GM20431 (cell line): Measurements from ENCODE around the gene RFFL.
"Not testable (repeated sequence)": the region's sequence is repeated elsewhere in the genome, so short reads cannot be mapped to it uniquely, and the experiment has no call there.

Experiments used
- in situ Hi-C: fragments of 300-500 bp; cut with MseI, MboI; formaldehyde crosslinking; loops from one replicate; pipeline ENCODE4 v1.15.0; 2020; ENCODE audit warnings: low sequenced_read_pairs; ENCODE audit not compliant: unreplicated experiment

Gene RFFL

GRCh38 chr17:35017021-35017420, 46.5 kb downstream of the RFFL start:
- in situ Hi-C loops, result no loop called here

GRCh38 chr17:35016369-35016768, 47.1 kb downstream of the RFFL start:
- in situ Hi-C loops, result no loop called here

DNA sequence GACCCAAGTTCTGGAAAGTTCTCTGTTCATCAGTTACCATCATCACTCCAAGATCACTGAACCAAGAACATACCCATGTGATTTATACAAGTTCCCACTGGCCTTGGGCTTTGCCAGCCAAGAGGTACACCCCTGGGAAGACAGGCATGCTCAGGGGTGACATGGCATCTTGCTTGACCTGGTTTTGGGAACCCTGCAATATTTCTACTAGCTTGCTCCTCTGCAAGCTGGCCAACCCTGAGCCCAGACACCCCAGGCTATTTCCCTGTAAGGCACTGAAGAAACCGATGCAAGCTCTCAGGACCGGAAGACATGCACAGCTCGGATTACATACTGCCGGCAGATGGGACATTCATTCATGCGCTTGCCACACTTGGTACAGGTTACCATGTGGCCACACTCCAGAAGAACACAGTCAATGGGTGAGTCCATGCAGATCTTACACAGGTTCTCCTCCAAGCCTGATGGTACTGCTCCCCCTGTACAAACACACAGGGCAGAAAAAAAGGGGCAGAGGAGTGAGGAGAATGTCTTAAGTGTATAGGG, 51.8 kb downstream of the RFFL start:
- in situ Hi-C loops, result no loop called here

DNA sequence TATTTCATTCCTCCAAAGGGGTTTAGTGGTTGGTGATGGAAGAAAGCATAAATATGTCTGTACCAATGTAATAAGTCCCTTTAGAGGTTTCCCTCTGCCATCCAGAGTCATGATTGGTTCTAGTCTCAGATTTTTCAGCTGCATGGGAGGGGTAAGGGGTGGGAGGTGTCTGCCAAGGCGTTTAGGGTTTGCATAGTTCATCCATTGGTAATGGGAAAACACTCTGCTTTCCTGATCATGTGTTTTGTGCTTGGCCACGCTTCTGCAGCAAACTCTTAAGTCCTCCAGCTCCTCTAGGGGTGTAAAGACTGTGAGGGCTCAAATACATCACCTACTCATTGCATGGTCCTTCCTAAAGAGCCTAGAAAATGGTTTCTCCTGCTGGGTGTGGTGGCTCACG, 53.4 kb downstream of the RFFL start:
- in situ Hi-C loops, result no loop called here

GRCh38 chr17:35006961-35007360, 56.5 kb downstream of the RFFL start:
- in situ Hi-C loops, result no loop called here

- in situ Hi-C loops, result no loop called here
Observed at GRCh38 chr17:35006345-35006744, 57.2 kb downstream of the RFFL start.

DNA sequence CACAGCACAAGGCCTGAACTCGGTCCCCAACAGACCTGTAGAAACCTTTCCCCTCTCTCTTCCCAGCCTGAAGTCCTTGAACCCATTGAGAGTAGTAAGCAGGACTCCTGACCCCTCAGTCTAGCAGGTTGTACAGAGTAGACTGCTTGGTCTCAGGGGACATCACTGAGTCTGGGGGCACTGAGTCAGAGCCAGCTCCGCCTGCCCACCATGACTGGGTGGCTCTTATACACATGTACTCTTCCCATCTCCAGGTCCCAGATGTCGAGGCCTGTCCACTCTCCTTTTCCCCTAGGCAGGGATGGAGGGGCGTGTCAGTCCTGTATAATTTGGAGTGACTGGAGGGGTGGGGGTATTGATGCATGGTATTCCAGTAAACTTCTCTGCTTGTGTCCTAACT, 59.7 kb downstream of the RFFL start:
- in situ Hi-C loops, result no loop called here

GRCh38 chr17:35002876-35003551, 60.5 kb downstream of the RFFL start:
- in situ Hi-C loops, result no loop called here

DNA sequence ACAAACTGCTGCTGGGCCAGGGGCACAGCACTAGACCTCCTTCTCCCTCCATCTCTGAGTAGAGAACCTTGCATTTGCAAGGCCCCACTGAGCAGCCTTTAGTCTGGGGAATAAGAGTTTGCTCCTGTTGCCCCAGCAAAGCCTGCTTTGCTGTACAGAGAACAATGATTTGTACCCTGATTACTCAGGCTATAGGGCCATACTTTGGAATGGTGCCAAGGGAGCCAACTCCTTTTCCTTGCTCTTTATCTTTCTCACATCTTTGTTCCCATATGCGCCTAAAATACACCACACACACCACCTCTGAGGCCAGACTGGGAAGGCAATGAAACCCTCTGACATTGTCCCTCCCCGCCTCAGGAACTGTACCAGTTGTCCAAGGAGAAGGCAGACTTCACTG, 62.0 kb downstream of the RFFL start:
- in situ Hi-C loops, result no loop called here

GRCh38 chr17:35000965-35001364, 62.5 kb downstream of the RFFL start:
- in situ Hi-C loops, result not testable (repeated sequence)

DNA sequence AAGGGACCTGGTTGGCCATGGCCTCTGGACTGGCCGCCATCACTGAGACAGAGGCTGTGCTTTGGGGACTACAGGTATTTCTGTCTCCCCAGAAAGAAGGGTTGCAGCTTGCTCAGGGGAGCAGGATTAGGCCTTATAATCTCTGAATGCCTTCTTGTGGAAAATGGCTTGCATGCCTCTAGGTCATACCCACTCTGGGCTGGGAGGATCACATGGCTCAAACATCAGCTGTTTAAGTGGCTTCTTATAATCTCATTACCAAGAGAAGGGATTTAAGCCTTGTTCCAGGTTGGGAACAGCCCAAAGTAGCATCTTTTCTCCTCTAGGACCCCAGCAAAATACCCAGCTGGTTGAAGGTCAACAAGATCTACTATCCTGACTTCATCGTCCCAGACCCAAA, 64.1 kb downstream of the RFFL start:
- in situ Hi-C loops, result loop anchor here (5.0 kb wide), 1 partner anchor 123 kb away; the partner anchor contains the start of gene FNDC8

DNA sequence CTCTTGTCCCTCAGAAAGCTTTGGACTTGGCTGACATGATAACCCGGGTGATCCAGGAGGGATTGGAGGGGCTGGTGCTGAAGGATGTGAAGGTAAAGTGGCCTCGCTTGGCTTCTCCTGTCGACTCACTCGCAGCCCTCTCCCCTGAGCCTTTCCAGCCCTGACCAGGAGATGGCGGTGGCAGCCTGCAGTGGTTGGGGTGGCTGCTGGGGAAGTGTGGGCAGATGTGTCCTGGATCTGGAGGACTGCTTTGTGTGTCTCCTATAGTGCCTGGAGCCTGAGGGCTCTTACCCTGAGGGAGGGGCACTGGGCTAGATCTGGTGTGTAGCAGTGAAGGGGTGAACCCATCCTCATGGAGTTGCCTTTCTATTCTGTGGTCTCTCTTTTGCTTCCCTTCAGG, 65.3 kb downstream of the RFFL start:
- in situ Hi-C loops, result loop anchor here (5.0 kb wide), 1 partner anchor 124 kb away; the partner anchor contains the start of gene FNDC8

DNA sequence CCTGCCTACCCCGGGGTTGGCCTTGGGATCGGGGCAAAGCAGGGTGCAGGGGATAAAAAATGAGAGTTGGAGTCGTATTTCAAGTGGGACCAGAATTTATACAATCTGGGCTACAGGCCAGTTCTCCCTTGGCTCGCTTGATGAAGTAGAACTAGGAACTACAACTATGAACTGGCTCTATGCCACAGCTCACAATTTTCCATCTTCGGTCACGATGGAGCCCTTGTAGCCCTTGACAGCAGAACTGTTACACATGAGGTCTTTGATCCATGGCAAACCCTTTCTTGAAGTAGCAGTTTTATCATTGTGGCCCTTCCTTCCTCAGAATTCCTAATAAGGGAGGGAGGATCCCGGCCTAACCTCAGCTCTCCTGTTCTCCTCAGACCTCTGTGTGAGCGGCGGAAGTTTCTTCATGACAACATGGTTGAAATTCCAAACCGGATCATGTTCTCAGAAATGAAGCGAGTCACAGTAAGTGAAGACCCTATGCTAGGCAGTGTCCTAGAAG, 66.1 kb downstream of the RFFL start:
- in situ Hi-C loops, result loop anchor here (5.0 kb wide), 1 partner anchor 125 kb away; the partner anchor contains the start of gene FNDC8

DNA sequence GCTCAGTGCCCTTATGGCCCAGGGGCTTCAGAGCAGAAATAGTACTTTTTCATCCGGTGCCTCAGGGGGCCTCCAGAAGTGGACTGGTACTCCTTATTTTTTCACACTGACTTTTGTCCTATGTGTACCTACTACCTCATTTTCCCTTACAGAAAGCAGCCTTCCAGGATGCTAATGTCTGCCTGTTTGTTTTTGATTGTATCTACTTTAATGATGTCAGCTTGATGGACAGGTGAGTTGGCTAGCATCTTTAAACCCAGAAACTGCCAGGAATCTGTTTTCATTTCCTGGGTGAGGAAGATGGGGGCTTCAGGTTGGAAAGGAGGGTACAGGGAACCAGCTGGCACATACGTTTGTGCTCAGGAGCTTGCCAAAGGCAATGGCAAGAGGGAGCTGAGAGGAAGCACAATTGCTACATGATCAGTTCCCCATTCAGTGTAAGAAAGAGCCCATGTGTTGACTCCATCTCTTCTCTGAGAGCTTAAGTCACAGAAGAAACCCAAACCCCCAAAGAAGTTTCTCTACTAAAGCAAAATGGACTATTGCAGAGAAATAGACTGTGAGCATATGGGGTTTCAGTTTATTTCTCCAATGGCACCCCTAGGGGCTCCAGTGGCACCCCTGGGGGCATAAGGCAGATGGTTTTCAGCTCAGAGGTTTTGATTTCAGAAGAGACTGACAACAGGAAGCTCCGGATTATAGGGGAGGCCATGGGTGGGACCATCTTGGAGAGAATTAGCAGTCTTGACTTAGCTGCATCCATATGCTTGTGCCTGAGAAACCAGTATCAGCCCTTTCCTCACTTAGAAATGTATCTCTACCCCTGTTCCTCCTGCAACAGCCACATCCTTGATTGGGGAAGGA, 66.9 kb downstream of the RFFL start:
- in situ Hi-C loops, result loop anchor here (5.0 kb wide), 1 partner anchor 126 kb away; the partner anchor contains the start of gene FNDC8

GRCh38 chr17:34993031-34993430, 70.5 kb downstream of the RFFL start:
- in situ Hi-C loops, result no loop called here

GRCh38 chr17:34991606-34992005, 71.9 kb downstream of the RFFL start:
- in situ Hi-C loops, result no loop called here

DNA sequence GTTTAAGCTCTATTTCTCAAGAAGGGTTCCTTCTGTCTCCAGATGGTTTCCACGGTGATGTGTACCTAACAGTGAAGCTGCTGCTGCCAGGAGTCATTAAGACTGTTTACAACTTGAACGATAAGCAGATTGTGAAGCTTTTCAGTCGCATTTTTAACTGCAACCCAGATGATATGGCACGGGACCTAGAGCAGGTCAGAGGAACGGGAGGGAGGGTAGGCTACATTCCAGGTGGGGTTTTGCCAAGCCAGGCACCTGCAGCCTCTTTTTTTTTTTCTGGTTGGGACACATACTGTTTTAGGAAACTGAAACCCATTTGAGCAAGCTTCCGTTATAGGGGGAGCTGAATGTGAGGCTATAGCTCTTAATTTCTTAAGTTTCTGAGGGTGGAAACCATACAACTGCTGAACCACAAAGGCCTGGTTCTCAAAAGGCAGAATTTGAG, 72.6 kb downstream of the RFFL start:
- in situ Hi-C loops, result no loop called here

DNA sequence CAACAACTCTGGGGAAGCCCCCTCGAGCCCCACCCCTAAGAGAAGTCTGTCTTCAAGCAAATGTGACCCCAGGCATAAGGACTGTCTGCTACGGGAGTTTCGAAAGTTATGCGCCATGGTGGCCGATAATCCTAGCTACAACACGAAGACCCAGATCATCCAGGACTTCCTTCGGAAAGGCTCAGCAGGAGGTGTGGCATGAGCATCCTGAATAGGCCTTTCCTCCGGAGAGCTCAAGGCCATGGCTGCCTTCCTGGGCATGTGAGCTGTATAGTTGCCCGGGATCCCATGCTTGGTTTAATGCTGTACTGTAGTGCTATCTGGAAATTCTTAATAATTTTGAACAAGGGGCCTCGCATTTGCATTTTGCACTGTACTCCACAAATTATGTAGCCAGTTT, 74.0 kb downstream of the RFFL start:
- in situ Hi-C loops, result no loop called here

GRCh38 chr17:34988644-34989043, 74.9 kb downstream of the RFFL start:
- in situ Hi-C loops, result no loop called here

- in situ Hi-C loops, result no loop called here
Observed at GRCh38 chr17:34987232-34987631, 76.3 kb downstream of the RFFL start.
